HG02588 (cell line): ENCODE measurements around the gene SHMT2.

ENCODE experiments used
- ATAC-seq: cut with Tn5 transposase; IDR thresholded peaks from one replicate; pipeline ENCODE4 v1.9.1; 2021; ENCODE audit warnings: mild to moderate bottlenecking, moderate library complexity; ENCODE audit not compliant: unreplicated experiment

Gene SHMT2

GRCh38 chr12:57224973-57225679, 4.4 kb upstream of the SHMT2 start:
- no peak for ATAC-seq

DNA sequence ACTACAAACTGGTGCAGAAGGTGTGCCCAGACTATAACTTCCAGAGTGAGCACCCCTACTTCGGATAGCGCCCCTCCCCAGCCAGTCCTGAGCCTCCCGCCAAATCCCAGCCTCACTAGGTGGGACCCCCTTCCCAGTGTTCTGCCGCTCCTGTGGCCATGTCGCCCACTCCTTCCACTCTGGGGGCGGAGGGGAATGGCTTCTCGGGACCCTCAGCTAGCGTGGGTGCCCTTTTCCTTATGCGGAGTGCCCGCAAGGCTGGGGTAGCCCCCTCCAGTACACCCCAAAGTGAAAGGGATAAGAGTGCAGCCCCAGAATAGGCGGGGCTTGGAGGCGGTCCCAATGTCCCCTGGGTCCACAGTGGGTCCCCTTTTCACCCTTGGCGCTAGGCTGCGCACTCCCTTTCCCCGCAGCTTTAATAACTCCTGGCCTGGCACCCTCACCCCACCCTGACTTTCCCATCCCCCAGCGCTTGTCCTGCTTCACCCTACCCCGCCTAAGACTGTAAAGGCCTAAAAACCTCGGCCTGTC, 3.8 kb upstream of the SHMT2 start:
- no peak for ATAC-seq

DNA sequence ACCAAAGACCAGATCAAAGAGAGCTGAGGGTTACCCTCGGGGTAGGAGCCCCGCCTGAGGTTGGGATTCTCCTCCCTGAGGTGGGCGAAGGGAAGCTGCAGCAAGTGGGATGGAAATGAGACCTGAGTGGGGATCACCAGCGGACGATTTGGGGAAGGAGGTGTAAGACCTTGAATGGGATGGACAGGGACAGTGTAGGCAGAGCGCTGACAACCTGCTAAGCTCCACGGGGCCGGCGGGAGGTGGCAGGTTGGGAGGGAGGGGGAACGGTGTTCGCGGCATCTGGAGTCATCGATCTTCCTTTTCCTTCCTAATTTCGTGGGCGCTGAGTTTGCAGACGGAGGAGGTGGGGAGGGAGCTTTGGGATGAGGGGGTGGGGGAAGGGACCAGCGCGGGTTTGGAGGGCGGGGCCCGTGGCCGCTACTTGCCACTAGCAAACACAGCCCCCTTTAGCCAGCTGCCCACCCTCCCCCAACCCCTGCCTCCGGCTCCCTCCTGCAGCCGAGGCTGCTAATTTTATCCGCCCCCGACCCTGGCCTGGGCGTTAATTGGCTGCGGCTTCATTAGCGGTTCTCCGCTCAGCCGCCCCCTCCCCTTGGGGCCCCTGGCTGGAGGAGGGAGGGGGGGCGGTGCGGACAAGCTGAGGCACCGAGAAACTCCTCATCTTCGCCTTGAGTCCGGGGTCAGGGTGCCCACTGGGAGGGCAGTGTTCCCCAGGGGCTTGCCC, 2.8 kb upstream of the SHMT2 start:
- no peak for ATAC-seq

DNA sequence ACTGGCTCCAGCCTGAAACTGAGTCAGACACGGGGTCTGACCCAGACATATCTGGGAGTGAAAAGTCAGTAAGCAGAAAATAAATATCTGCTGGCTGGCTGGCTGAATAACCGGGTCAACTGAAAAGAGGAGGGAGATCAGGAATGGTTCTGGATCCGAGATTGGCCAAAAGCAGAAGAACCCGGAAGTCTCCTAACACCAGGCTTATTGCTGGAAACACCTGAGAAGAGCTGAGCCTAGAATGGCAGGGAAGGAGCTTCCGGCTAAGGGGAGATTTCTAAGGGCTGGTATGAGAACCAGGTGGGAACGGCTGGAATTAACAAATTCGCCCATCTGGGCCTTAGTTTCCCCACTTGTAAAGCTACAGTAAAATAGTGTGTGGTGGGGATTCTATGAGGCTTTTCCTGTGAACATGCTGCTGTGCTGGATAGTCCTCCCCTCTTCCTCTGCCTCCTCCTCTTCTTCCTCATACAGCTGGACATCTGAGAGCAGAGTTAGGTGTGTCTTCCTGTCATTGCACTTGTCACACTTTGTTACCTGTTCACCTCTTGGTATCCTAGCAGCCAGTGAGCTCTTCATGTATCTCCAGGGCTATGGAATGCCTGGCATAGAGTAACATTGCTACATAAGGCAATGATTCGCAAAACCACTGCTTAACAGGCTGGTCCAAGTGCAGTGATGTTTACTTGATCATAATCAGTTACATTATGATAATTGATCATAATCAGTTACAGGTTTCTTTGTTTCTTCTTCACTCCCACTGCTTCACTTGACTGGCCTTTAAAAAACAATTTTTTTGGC, 2.0 kb upstream of the SHMT2 start:
- ATAC-seq, result no peak

DNA sequence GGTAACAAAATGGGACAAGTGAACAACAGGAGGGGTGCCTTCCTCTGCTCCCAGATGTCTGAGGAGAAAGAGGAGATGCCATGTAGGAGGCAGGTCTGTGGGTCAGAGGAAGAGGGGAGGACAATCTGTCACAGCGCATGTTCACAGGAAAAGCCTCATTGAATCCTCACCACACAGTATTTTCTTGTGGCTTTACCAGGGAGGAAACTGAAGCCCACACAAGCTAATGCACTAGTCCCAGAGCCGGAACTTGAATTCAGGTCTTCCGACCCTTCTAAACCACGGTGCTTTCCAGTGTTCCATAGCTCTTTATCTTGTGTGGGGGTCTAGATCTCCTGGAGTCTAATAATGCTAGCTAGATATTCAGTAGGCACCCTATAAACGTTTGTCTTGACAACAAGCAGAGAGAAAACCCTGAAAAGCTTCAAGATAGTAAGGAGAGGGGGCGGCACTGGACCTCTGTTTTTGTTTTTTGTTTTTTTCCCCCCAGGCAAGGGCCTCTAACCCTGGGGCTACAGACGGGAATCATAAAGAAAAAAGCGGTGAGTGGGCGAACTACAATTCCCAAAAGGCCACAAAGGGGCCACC, 371 bp upstream of the SHMT2 start:
- ATAC-seq, result no peak

GRCh38 chr12:57230381-57231155, 1.1 kb downstream of the SHMT2 start:
- no peak for ATAC-seq

DNA sequence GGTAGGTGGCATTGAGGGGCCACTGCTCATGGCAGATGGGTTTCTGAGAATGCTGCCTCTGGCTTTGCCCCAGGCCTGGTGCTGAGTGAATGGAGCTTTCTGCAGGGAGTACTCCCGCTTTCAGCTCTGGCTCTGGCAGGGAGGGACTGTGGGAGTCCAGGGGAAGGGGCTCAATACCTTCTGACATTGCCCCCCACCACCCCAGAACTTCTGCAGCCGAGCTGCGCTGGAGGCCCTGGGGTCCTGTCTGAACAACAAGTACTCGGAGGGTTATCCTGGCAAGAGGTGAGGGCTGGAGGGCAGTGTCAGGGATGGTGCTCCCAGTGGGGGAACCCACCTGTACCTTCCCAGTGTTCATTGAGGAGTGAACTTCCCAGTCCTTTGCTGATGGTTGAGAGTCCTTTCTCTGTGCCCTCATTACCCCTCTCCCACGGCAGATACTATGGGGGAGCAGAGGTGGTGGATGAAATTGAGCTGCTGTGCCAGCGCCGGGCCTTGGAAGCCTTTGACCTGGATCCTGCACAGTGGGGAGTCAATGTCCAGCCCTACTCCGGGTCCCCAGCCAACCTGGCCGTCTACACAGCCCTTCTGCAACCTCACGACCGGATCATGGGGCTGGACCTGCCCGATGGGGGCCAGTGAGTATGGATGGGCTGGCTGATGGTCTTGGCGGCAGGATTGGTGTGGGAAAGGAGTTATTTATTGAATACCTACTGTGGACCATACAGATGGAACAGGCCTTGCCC, 1.9 kb downstream of the SHMT2 start:
- no peak for ATAC-seq

DNA sequence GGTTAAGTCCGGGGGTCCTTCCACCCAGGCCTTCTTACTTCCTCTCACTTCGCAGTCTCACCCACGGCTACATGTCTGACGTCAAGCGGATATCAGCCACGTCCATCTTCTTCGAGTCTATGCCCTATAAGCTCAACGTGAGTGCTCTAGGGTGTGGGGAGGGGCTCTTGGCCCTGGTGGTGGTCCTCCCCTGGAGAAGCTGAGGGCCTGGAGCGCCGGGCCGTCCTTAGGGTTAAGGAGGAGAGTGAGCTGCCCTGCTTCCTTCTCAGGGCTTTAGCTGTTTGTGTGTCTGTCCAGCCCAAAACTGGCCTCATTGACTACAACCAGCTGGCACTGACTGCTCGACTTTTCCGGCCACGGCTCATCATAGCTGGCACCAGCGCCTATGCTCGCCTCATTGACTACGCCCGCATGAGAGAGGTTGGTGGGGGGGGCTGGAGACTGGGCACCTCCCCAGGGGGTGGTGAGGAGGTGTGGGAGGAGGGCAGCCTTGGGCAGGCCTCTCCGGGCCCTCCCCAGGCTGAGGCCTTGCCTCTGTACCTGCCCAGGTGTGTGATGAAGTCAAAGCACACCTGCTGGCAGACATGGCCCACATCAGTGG, 2.7 kb downstream of the SHMT2 start:
- no peak for ATAC-seq

DNA sequence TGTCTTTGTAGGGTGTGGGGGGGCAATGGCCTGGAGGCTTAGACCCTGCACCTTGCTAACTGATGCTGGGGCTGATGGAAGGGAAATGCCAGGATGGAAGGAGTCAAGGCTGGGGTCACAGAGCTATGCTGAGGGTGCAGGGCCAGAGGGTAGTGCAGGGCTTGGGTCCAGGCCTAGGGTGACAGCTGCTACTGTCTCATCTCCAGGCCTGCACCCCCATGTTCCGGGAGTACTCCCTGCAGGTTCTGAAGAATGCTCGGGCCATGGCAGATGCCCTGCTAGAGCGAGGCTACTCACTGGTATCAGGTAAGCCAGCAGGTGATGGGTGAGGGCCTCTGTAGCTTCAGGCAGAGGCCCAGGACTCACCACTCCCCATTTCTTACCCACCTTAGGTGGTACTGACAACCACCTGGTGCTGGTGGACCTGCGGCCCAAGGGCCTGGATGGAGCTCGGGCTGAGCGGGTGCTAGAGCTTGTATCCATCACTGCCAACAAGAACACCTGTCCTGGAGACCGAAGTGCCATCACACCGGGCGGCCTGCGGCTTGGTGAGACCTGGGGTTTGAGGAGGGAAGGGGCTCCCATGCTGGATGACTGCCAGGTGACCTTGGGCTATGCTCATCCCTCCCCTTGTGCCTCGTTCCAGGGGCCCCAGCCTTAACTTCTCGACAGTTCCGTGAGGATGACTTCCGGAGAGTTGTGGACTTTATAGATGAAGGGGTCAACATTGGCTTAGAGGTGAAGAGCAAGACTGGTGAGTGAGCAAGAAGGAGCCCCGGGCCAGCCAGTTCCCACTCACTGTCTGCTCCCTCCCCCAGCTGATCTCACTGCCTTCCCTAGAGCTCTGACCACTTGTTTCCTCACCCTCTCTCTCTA, 4.1 kb downstream of the SHMT2 start:
- ATAC-seq, result no peak

DNA sequence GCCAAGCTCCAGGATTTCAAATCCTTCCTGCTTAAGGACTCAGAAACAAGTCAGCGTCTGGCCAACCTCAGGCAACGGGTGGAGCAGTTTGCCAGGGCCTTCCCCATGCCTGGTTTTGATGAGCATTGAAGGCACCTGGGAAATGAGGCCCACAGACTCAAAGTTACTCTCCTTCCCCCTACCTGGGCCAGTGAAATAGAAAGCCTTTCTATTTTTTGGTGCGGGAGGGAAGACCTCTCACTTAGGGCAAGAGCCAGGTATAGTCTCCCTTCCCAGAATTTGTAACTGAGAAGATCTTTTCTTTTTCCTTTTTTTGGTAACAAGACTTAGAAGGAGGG, 4.7 kb downstream of the SHMT2 start:
- no peak for ATAC-seq

- no peak for ATAC-seq
Measured at GRCh38 chr12:57234571-57235016, 5.1 kb downstream of the SHMT2 start.

DNA sequence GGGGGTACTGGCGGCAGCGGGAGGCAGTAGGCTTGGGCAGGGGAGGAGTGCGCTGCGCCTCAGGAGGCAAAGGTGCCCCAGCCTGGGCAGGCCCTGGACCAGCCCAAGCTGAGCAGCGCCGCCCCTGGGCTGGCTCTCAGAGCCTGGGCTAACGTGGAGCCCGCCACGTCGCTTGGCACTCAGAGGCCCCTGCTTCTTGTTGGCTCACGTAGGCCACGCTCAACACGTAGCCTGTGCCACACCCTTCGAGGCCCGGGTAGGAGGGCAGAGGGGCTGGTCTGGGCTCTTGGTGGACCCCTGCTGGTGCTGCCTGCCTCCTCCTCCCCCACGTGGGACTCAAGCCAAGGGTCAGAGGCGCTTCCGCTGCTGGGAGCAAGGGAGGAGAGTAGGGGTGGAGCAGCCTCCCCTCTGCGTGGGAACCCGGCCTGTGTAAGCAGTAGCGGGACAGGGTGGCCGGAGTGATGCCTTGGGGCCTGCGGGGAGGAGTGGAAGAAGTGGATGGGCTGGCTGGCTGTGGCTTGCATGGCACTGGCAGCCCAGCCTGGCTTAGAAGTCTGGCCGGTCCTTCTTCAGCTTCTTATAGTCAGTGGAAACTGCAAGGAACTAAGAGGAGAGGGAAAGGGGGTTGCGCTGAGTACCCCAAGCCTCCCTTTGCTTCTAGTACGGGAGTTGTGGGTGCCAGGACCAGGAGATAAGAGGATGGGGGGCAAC, 5.7 kb downstream of the SHMT2 start:
- no peak for ATAC-seq

GRCh38 chr12:57235728-57236131, 6.2 kb downstream of the SHMT2 start:
- ATAC-seq, result no peak

DNA sequence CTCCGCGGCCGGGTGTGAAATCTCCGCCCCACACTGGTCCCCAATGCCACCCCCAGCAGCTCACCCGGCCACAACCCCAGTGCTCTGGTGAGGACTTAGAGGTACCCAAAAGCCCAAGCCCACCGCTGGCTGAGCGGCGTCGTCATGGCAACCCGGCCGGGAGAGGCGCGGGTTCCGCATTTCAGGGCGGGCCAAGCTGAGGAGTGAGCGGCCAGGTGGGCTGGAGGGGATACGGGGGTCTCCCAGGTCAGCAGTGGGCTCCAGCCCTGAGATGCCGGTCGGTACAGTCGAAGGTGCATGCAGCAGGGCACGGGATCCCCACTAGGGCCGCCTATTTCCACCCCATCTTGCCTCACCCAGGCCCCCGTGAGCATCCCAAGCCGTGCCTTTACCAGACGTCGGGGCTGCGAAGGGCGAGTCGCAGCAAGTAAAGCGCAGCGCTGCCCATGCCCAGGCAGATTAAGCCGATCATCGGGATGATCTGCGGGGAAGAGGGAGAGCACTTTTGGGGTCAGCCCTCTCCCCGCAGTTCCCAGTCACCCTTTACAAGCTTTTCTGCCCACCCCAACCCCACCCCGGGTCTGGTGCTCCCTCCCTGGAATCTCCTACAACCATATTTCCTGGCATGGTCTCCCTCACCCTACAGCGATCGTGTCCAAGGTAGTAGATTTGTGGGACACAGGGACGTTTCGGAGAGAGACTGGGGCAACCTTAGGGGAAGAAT, 6.9 kb downstream of the SHMT2 start:
- no peak for ATAC-seq

DNA sequence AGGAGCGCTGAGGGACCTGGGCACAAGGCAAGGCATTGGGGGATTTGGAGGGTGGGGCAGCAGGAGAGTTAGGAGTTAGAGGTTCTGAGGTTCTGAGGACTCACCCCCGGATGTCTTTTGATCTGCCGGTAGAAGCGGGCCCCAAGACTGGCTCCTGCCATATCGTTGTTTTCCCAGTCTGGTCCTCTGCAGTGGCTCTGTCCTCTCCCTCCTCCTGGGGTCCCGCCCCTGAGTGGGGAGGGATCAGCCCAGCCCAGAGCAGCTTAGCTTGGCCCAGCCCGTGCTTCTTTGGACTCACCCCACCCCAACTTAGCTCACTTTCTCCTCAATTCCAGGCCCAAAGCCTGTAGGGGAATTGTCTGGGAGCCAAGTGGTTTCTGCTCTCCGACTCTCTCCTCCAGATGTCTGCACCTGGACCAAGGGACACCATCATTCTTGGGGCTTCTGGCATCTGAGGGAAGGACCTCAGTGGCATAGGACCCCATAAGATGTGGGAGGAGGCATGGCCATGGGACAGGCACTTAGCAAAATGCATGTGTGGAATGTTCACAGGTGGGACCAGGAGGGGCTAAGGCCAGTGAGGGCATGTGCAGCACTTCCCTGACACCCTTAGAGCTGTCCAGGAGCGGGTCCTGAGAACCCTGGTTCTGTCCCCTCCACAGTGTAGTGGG, 7.5 kb downstream of the SHMT2 start:
- ATAC-seq, result no peak

DNA sequence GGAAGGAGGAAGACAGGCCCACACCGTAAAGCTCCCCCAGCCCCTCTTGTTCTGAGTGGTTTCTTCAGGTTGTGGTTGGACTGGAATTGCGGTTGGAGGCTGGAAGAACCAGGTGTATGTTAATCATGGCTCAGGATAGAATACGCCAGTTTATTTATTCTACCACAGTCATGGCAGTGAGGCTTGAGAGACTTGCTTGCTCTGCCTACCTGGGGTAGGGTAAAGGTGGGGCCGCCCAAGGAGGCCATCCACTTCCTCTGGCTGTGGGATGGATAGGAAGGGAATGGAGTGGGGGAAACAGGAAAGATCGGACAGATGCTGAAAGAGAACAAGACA, 8.1 kb downstream of the SHMT2 start:
- ATAC-seq, result no peak
